ENCODE data around the gene IGSF8.

Gene IGSF8

GRCh38 chr1:160103658-160104408 lies 5.4 kb upstream of the IGSF8 start:
- H3K36me3 ChIP-seq (ENCODE audit: insufficient read depth, low read length): no peaks in the 10 kb centered on the region
- TF ChIP-seq EZH2 (IDR thresholded peaks at IDR 0.05) (no peak), POLR2AphosphoS5 (IDR thresholded peaks at IDR 0.05; ENCODE audit: borderline replicate concordance, low read depth, low read length) (no peak)
- H3K9ac ChIP-seq (ENCODE audit: insufficient read length): no peak overlapping the region
- no peak overlapping the region for H3K4me3 ChIP-seq
- no peaks in the 10 kb centered on the region for H3K9me3 ChIP-seq (ENCODE audit: low read depth, low read length)
- no peak for DNase-seq (ENCODE audit: low read depth, low spot score)
- no peak overlapping the region for H3K27ac ChIP-seq

- no peak overlapping the region for H3K27ac ChIP-seq
- H3K36me3 ChIP-seq (ENCODE audit: insufficient read depth, low read length): no peaks in the 10 kb centered on the region
- H3K9me3 ChIP-seq (ENCODE audit: low read depth, low read length): no peaks in the 10 kb centered on the region
- no peak for TF ChIP-seq POLR2AphosphoS5 (IDR thresholded peaks at IDR 0.05; ENCODE audit: borderline replicate concordance, low read depth, low read length)
- no peak for TF ChIP-seq EZH2 (IDR thresholded peaks at IDR 0.05)
- no peak for TF ChIP-seq FOXP2 (optimal IDR thresholded peaks at IDR 0.05; ENCODE audit: control extremely low read depth, extremely low read length, insufficient read depth)
- DNase-seq (ENCODE audit: low read depth, low spot score): no peak
- H3K9ac ChIP-seq (ENCODE audit: insufficient read length): no peak overlapping the region
- H3K4me3 ChIP-seq: no peak overlapping the region
Measured at GRCh38 chr1:160101717-160102522, 3.5 kb upstream of the IGSF8 start.

GRCh38 chr1:160101037-160101716 lies 2.8 kb upstream of the IGSF8 start:
- Histone ChIP-seq H3K4me3 (peak overlapping the region; percentile 58), H3K36me3 (ENCODE audit: insufficient read depth, low read length) (no peaks in the 10 kb centered on the region), H3K9ac (ENCODE audit: insufficient read length) (peak overlapping the region; percentile 57), H3K9me3 (ENCODE audit: low read depth, low read length) (no peaks in the 10 kb centered on the region), H3K27ac (no peak overlapping the region)
- TF ChIP-seq FOXP2 (optimal IDR thresholded peaks at IDR 0.05; ENCODE audit: control extremely low read depth, extremely low read length, insufficient read depth) (no peak), EZH2 (IDR thresholded peaks at IDR 0.05) (no peak), POLR2AphosphoS5 (IDR thresholded peaks at IDR 0.05; ENCODE audit: borderline replicate concordance, low read depth, low read length) (no peak)
- DNase-seq (ENCODE audit: low read depth, low spot score): no peak

GRCh38 chr1:160099716-160100375 lies 1.4 kb upstream of the IGSF8 start:
- H3K27ac ChIP-seq: no peak overlapping the region
- TF ChIP-seq FOXP2 (optimal IDR thresholded peaks at IDR 0.05; ENCODE audit: control extremely low read depth, extremely low read length, insufficient read depth) (no peak), POLR2AphosphoS5 (IDR thresholded peaks at IDR 0.05; ENCODE audit: borderline replicate concordance, low read depth, low read length) (no peak), EZH2 (IDR thresholded peaks at IDR 0.05) (no peak)
- no peak overlapping the region for H3K9ac ChIP-seq (ENCODE audit: insufficient read length)
- no peak overlapping the region for H3K4me3 ChIP-seq
- H3K36me3 ChIP-seq (ENCODE audit: insufficient read depth, low read length): no peaks in the 10 kb centered on the region
- no peak for DNase-seq (ENCODE audit: low read depth, low spot score)
- H3K9me3 ChIP-seq (ENCODE audit: low read depth, low read length): no peaks in the 10 kb centered on the region

- H3K36me3 ChIP-seq (ENCODE audit: insufficient read depth, low read length): no peaks in the 10 kb centered on the region
- H3K4me3 ChIP-seq: peak overlapping the region; percentile 75
- H3K27ac ChIP-seq: no peak overlapping the region
- H3K9ac ChIP-seq (ENCODE audit: insufficient read length): peak overlapping the region; percentile 10
- H3K9me3 ChIP-seq (ENCODE audit: low read depth, low read length): no peaks in the 10 kb centered on the region
- TF ChIP-seq FOXP2 (optimal IDR thresholded peaks at IDR 0.05; ENCODE audit: control extremely low read depth, extremely low read length, insufficient read depth) (no peak), POLR2AphosphoS5 (IDR thresholded peaks at IDR 0.05; ENCODE audit: borderline replicate concordance, low read depth, low read length) (no peak), EZH2 (IDR thresholded peaks at IDR 0.05) (no peak)
- peak; percentile 37 for DNase-seq (ENCODE audit: low read depth, low spot score)
Measured at GRCh38 chr1:160098852-160099561, 588 bp upstream of the IGSF8 start.

GRCh38 chr1:160097151-160097910 lies 1.1 kb downstream of the IGSF8 start:
- peak overlapping the region; percentile 80 for H3K4me3 ChIP-seq
- H3K27ac ChIP-seq: no peak overlapping the region
- DNase-seq (ENCODE audit: low read depth, low spot score): no peak
- H3K9ac ChIP-seq (ENCODE audit: insufficient read length): peak overlapping the region; percentile 79
- TF ChIP-seq POLR2AphosphoS5 (IDR thresholded peaks at IDR 0.05; ENCODE audit: borderline replicate concordance, low read depth, low read length) (no peak), FOXP2 (optimal IDR thresholded peaks at IDR 0.05; ENCODE audit: control extremely low read depth, extremely low read length, insufficient read depth) (no peak), EZH2 (IDR thresholded peaks at IDR 0.05) (no peak)
- no peaks in the 10 kb centered on the region for H3K9me3 ChIP-seq (ENCODE audit: low read depth, low read length)
- no peaks in the 10 kb centered on the region for H3K36me3 ChIP-seq (ENCODE audit: insufficient read depth, low read length)

All from SK-N-MC (cell line).